ENCODE measurements around the gene SPOCK2.

Gene SPOCK2

DNA sequence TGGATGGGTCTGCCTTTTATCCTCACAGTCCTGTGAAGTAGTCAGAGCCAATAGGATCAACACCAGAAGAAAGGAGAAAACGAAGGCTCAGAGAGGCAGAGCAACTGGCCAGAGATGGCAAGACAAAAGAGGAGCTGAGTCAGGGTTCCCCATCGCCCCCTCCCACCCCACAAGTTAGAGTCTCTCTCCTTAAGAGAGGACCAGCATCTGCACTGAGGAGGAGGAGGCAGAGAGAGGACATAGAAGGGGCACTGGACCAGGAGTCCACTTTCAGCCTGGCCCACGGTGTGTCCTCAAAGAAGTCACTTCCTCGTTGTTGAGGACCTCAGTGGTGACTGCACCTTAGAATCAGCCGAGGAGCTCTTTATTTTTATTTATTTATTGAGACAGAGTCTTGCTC is 11.6 kb downstream of the SPOCK2 start:
- TF ChIP-seq CTCF (IDR thresholded peaks at IDR 0.05; ENCODE audit: low read depth, low read length, missing control alignments) = no peak
- no peak for DNase-seq (ENCODE audit: low read depth)
- no peak overlapping the region for H3K4me3 ChIP-seq (ENCODE audit: low read depth, low read length)

- no peak for TF ChIP-seq CTCF (IDR thresholded peaks at IDR 0.05; ENCODE audit: low read depth, low read length, missing control alignments)
- H3K4me3 ChIP-seq (ENCODE audit: low read depth, low read length) = no peak overlapping the region
- DNase-seq (ENCODE audit: low read depth) = peak; percentile 8
These were observed 12.8 kb downstream of the SPOCK2 start for GRCh38 chr10:72075376-72076115.

GRCh38 chr10:72074574-72075375 is 13.6 kb downstream of the SPOCK2 start:
- no peak for DNase-seq (ENCODE audit: low read depth)
- no peak for TF ChIP-seq CTCF (IDR thresholded peaks at IDR 0.05; ENCODE audit: low read depth, low read length, missing control alignments)
- no peak overlapping the region for H3K4me3 ChIP-seq (ENCODE audit: low read depth, low read length)

DNA sequence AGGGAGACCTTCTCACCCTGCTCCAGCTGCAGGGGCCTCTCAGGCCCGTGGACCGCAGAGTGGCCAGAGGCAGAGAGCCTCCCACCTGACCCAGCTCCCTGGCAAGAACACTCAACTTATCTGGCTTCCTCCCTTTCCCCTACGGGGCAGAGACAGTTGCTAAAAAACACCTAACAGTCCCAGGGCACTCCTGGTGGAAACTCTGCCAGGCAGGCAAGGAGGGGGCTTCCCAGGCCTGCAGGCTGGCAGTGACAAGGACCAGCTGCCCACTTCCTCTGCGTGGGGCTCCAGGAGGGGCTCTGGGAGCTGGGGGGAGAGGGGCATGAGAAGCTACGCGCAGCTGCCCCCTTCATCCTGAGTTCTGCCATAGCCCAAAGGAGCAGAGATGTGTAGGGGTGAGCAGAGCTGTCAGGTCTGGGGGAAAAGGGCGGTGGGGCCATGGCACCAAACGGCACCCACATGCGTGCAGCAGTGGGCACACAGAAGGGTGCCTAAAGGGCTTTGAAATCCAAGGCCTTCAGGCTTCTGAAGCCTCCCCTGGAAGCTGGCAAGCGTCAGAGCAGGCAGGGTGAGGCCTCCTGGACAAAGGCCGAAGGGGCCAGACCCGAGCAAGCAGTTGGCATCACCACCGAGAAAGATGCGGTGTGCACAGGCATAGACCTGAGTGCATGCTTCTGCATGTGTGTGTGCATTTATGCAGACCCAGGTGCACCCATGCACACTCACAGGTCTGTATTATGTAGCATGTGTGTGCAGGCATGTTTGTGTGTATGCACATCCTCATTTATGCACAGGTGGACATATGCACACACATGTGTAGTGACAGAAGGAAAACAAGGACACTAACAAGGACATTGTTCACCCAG is 14.4 kb downstream of the SPOCK2 start:
- no peak for DNase-seq (ENCODE audit: low read depth)
- no peak for TF ChIP-seq CTCF (IDR thresholded peaks at IDR 0.05; ENCODE audit: low read depth, low read length, missing control alignments)
- H3K4me3 ChIP-seq (ENCODE audit: low read depth, low read length) = no peak overlapping the region

- TF ChIP-seq CTCF (IDR thresholded peaks at IDR 0.05; ENCODE audit: low read depth, low read length, missing control alignments) = no peak
- DNase-seq (ENCODE audit: low read depth) = no peak
These were observed 15.7 kb downstream of the SPOCK2 start for GRCh38 chr10:72072639-72073038.

DNA sequence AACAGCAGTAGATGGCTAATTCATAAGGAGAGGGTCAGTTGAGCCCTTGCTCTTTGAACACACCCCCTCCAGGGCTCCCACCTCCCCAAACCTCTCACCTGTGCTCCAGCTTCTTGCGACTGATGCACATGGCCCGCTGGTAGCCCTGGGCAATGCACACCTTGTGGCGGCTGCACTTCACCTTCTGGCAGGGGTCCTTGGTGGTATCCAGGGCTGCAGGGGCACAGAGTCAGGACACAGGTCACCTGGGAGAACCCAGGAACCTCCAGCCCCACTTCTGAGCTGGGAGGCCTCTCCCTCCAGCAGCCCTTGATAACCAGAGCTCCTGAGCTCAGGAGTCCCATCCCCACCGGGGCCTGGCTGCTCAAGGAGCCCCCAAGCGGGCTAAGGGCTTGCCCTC is 16.3 kb downstream of the SPOCK2 start:
- no peak for DNase-seq (ENCODE audit: low read depth)
- no peak overlapping the region for H3K4me3 ChIP-seq (ENCODE audit: low read depth, low read length)
- TF ChIP-seq CTCF (IDR thresholded peaks at IDR 0.05; ENCODE audit: low read depth, low read length, missing control alignments) = no peak

More at GRCh38 chr10:72072639-72073038, 15.7 kb downstream of the SPOCK2 start:
- H3K4me3 ChIP-seq (ENCODE audit: low read depth, low read length) = no peak overlapping the region
